PC-3 (cell line): Measurements from ENCODE around the gene WNT5B.

Experiments used
- CTCF ChIP-seq: fragments of 300-600 bp; sonication (generic); conservative IDR thresholded peaks from 2 replicates; pipeline ENCODE4 v1.5.1; 2017; ENCODE audit warnings: antibody characterized with exemption, low read depth, mild to moderate bottlenecking, low read length
- EZH2 ChIP-seq: fragments of 300-600 bp; sonication (generic); IDR thresholded peaks from one replicate; pipeline ENCODE4 v1.6.1; 2017; ENCODE audit warnings: antibody characterized with exemption, mild to moderate bottlenecking, low read length; ENCODE audit not compliant: unreplicated experiment
- EZH2phosphoT487 ChIP-seq: fragments of 300-600 bp; sonication (generic); IDR thresholded peaks from 2 replicates; pipeline ENCODE4 v1.6.1; 2018; ENCODE audit warnings: mild to moderate bottlenecking, antibody characterized with exemption, low read length, borderline replicate concordance

GRCh38 chr12:1670358-1671268, 41.6 kb downstream of the WNT5B start:
- TF ChIP-seq CTCF (no peak), EZH2 (no peak), EZH2phosphoT487 (no peak)
